ENCODE results near the gene ARHGEF16.

- no peak for TF ChIP-seq EZH2 (IDR thresholded peaks at IDR 0.05; ENCODE audit: low read depth)
- TF ChIP-seq CTCF (conservative IDR thresholded peaks at IDR 0.05) = no peak
These were observed 61.5 kb downstream of the ARHGEF16 start for GRCh38 chr1:3515774-3516480.

Data from PC-9 (cell line).